ENCODE measurements around the gene EXOC6B.

EXOC6B gene

DNA sequence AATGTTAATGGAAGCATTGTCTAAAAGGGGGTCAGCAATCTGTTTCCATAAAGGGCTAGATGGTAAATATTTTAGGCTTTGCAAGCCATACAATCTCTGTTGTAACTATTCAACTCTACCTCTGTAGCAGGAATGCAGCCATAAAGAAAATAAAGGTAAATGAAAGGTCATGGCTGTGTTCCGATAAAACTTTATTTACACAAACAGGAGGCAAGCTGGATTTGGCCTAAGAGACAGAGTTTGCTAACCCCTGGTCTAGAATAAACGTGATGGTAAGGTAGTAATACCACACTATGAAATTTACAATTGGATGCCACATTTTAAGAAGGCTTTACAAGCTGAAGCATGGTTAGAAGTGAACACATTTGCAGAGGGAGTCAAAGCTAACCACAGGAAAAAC is 91.4 kb downstream of the EXOC6B start:
- DNase-seq (ENCODE audit: low spot score), result no peak

DNA sequence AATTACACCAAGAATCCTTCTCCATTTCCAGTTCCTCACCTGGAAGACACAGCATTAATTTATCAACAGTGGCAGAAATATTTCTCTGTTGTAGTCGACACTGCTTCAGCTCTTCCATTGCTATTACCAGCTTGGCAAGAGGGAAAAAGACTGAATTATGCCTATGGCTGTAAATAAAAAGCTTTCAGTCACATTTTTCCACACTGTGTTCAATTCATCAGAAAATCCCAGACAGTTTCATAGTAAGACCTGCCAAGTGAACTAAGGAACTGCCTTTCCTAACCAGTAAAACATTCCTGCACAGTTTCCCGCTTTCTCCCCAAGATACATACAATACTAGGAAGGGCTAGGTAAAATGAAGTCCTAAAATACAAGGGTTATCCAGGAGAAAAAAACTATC is 94.7 kb downstream of the EXOC6B start:
- no peak for DNase-seq (ENCODE audit: low spot score)

DNA sequence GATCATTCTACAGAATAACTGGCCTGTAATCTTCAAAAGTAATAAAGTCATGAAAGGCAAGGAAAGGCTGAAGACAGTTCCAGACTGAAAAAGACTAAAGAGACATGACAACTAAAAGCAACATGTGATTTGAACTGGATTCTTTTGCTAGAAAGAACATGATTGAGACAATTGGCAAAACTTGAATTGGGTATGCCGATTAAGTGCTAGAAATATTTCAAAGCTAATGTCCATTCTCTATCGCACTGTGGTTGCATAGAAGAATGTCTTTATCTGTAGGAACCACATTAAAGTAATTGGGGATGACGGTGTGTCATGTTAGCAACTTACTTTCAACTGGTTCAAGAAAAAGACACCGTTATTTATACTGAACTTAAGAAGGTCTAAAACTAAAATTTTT is 98.5 kb downstream of the EXOC6B start:
- no peak for DNase-seq (ENCODE audit: low spot score)

DNA sequence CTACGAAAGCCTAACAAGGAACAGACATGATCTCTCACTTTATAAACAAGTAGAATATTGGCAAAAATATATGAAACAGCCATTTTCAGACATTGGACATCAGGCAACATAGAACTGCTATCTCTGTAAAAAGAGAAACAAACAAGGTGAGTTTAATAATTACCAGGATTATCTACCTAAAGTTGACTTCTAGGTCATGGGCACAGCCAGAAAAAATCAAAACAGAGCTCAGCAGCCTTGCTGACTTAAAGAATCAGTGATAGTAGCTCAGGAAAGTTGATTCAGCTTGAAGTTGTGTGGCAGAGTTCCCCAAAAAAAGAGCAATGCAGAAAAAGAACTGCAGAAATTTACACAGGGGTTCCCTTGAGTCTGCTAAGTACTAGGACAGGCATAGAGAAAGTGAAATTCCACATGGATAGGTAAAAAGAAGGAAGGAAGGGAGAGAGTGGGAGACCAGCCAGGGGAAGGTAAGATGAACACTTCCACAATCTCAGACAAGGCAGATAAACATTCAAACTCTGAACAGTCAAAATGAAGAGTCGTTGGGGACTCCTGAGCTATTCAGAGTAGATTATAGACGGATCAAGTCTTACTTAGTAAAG is 102.0 kb downstream of the EXOC6B start:
- DNase-seq (ENCODE audit: low spot score), result no peak

DNA sequence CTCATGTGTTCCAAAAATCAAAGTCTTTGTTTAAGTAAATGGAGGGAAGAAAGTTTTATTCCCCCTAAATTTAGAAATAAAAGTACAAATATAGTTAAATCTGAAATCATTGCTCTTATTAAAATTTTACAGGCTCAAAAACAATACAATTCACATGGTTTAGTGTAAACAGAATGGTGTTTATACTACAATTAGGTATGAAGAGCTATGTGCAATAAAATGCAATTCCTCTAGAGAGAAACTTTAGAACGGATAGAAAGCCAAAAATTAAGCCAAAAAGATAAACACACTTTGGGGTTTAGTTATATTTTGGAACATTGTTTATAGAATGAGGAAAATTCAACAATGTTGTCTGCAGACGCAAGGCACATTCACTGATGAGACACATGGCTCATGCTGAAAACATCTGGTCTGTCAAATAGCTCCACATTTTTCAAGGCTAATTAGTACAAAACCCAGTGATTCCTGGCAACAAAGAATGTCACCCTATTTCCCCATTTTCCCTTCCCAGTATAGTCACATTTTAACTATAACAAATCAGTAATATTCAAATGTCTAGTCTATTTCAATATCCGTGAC is 103.3 kb downstream of the EXOC6B start:
- DNase-seq (ENCODE audit: low spot score), result peak; percentile 59

DNA sequence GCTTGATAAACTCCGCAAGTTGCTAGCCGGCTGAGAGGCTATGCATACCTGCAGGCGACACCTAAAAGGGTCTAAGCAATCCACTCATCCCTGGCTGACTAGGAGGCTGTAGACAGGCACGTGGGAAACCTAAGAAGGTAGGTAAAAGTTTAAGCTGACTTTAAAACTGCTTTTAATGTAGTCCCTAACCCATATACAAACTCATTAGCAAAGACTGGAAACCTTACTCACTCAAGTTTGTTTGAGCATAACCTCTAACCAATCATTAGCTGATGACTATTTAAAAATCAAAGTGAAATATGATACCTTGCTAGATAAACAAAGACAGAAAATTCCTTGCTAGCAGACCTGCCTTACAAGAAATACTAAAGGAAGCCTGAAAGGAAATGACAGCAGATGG is 106.4 kb downstream of the EXOC6B start:
- DNase-seq (ENCODE audit: low spot score), result no peak

GRCh38 chr2:72718876-72719275 is 107.0 kb downstream of the EXOC6B start:
- DNase-seq (ENCODE audit: low spot score), result no peak

DNA sequence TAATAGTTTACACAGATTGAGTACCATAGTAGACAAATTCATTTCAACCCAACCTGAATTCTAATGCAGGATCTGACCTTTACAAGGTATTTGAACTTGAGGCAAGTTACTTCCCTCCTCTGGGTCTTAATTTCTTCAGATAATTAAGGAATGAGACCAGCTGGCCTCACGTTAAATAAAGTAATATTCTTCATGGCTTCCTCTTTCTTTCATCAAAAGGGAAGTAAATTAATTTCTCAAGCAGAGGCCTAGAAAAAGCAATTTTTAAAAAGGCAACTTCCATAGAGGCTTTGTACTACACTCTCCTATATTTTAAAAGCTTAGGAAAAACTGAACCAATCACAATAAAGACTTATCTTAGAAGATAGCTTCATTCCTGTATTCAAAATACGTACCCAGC is 109.2 kb downstream of the EXOC6B start:
- DNase-seq (ENCODE audit: low spot score), result no peak

DNA sequence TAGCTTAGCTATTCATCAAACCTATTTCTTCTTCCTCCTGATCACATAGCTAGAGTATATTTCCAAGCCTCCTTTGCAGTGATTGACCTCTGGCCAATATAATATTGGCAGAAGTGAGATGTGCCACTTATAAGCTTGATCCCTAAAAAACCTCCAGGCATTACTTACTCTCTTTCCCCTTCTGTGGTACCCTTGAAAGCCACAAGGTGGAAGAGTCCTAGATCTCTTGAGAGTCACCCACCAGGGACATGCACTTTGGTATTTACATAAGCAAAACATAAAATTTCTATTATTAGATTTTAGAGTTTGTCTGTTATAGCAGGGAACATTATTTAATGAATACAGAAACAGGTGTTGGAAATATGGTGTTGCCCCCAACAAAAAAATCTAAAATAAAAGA is 112.0 kb downstream of the EXOC6B start:
- no peak for DNase-seq (ENCODE audit: low spot score)

DNA sequence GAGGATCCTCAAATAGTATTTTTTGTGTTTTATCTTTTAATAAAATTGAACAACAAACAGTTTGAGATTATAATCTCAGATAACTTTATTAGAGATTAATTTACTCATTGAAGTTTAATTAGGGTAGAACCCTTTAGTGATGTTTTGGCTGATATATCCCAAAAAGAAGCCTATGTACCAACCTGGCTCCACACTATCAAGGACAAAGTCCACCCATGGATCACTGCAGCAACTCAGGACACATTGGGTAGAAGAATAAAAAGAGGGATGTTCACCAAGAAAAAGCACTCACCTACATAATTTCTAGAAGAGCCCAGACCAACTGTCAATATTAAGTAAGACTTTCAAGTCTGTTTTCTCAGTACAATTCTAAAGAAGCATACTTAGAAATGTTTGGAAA is 112.9 kb downstream of the EXOC6B start:
- DNase-seq (ENCODE audit: low spot score), result no peak

DNA sequence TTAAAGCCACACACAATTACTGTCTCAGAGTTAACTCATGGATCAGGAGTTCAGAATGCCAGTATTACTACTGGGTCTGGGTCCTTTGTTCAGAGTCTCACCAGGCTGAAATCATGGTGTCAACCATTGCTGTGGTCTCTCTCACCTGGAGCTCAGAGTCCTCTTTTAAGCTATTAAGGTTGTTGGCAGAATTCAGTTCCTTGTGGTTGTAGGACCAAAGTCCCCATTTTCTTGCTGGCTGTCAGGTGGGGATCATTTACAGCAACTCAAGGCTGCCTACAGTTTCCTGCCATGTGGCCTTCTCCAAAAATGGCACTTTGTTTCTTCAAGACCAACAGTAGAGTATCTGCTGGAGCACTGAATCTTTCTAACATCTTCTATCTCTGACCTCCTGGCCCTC is 113.5 kb downstream of the EXOC6B start:
- DNase-seq (ENCODE audit: low spot score), result no peak

- DNase-seq (ENCODE audit: low spot score), result no peak
These were observed 115.2 kb downstream of the EXOC6B start for GRCh38 chr2:72710418-72711152.

- no peak for DNase-seq (ENCODE audit: low spot score)
These were observed 117.6 kb downstream of the EXOC6B start for GRCh38 chr2:72708236-72708635.

DNA sequence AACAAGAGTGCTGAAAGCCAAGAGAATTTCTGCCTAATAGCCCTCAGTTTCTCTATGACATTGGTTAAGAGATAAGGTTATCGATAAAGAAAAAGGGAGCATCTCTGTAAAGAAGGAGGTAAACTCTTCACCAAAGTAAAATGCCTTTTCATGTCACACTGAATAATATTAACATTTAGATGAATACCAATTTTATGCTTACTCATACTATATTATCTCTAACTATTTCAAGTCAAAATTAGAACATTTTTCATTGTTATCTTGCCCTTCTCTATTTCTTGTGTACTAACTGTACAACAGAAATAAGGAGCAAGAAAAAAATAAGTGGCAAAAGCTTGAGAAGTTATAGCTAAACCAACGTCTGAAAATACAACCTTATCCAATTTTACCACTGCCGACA is 127.5 kb downstream of the EXOC6B start:
- no peak for DNase-seq (ENCODE audit: low spot score)

DNA sequence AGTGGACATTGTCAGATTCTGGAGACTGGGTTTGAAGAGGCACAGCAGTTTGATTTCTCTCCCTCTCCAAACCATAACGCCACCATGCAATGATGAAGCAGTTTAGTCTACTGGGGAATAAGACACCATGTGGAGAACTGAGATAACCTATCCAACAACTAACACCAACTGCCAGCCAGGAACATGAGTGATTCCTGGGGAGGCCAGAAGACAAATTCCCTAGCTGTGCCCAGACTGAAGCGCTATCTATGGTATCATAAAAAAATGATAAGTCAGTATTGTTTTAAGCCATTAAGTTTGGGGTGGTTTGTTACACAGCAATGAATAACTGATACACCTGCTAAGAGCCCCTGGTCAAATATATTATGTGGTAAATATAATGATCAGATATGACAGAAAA is 129.3 kb downstream of the EXOC6B start:
- no peak for DNase-seq (ENCODE audit: low spot score)

GRCh38 chr2:72695676-72696075 is 130.2 kb downstream of the EXOC6B start:
- DNase-seq (ENCODE audit: low spot score), result no peak

DNA sequence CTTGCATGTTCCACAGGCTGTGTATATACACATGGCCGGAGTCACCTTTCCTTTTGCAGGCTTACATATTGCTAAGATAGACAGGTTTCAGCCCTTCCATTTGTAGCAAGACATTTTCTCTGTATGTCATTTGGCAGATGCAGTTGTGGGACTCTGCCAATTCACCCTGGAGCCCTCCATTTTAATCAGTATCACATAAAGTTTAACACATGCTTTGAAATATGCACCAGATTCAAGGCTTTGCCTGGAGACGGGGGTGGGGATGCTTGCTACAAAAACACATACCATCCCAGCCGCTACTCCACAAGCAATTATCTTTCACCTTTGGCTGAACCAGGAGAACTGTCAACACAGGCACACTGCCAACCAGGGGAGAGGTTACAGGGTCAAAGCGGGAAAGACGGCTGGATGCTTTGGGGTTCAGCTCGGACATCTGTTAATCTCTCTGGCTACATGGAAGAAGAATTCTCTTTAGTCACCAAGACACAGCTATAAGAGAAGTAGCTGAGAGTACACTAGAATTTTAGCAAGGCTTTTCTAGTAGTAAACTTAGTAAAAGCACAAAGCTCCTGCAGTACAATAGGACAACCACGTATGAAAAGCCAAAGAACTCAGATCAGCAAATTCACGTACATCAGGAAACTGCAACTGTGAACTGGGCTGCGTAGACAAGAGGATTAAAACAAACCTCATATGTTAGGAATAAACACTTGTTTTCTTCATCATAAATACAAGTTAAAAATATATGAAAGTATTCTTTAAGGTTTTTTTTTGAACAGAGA is 130.9 kb downstream of the EXOC6B start:
- peak; percentile 12 for DNase-seq (ENCODE audit: low spot score)

DNA sequence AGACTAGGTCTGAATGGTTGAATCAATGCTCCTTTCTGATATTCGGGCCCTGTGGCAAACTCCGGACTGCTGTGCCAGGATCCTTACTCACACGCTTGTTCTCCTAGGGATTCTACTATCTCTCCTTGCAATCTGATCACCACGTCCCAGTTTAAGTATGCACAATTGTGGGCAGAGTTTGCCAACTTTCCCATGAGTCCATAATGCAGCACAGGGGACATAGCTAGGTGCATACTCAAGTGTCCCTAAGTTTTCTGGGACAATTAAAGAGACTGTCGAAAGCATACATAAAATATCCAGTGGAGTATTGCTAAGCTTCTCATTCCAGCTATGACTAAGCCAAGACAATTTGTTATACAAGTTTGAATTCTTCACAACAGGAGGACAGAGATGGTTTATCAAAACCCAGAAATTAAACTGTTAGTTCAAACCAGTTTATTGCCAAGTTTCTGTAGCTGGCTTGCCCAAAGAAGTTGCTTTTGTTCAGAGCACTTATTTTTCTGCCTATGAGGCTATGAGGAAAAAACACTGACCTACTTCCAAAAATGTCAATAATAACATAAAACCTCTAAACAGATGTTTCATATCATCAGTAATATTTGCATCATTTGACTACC is 136.1 kb downstream of the EXOC6B start:
- no peak for DNase-seq (ENCODE audit: low spot score)

DNA sequence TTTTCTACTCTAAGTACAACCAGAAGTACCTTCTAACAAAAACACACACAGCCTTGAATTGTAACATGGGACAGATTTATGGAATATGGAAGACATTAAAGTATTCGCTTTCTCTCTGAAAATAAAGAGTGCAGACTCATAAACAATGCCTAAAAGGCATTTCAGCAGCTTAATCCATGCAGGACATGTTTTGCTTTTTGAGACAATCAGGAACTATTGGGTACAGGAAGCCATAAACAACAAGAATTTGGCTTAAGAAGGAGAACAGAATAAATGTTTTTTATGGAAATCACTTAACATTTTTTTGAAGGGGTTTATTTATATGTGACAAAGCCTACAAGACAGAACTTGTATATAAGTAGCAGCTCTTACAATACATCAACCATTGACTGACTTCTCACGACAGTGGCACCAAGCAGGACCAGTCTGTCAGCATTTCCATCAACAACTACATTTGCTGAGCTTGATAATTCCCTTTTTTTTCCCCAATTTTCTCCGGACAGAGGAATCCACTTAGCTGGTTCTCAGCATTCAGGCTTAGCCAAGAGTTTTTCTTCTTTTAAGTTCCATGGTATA is 140.1 kb downstream of the EXOC6B start:
- DNase-seq (ENCODE audit: low spot score), result no peak

- no peak for DNase-seq (ENCODE audit: low spot score)
These were observed 143.8 kb downstream of the EXOC6B start for GRCh38 chr2:72682061-72682460.

DNA sequence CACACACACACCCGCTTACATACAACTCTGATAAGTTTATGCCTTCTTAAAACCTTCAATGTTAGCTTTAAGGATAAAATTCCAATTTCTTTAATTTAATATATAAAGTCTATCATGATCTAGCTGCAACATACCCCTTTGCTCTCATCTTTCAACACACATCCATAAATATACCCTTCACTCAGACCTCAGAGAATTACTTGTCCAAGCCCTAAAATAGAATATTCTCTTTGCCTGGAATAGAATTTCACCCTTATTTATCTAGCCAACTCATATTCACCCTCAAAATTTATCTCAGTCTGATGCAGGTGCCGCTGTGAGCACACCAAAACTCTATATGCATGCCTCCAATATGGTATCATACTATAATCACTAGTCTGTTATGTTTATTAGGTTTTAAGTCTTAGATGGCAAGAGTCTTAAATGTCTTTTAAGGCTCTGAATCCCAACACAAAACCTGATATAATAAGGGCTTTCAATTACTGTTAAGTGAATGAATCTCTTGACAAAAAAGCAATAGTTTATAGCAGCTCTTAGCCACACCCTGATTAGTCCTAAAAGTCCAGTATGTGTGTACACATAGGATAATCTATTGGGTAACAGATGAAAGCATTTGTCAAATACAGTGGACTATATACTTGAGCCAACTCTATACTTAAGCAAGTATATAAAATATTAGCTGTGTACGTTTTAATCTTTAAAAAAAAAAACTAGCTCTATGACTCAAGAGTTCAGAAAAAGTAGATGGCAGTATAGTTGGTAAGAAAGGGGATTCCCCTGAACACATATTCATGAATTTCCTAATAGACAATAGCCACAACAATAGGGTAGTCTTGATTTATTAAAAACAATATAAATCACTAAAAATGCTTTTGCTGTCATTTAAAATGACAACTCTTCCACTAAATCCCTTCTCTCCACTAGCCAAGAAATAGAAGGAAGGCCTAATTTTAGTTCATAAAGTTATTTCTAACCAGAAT is 144.5 kb downstream of the EXOC6B start:
- DNase-seq (ENCODE audit: low spot score), result no peak

All from Ammon's horn (tissue), 1 donor.